ENCODE measurements around the gene INTS6.

Gene INTS6

GRCh38 chr13:51339952-51340732 lies 112.7 kb downstream of the INTS6 start:
- no peak for TF ChIP-seq Cebpa-rat (IDR thresholded peaks at IDR 0.05)
- Histone ChIP-seq H3K4me2 (no peak overlapping the region), H4K20me1 (no peaks in the 10 kb centered on the region), H3K4me3 (no peak overlapping the region), H3K27me3 (no peaks in the 10 kb centered on the region), H3K9me3 (no peaks in the 10 kb centered on the region), H3K27ac (no peak overlapping the region), H3K9ac (no peak overlapping the region), H3K36me3 (no peaks in the 10 kb centered on the region), H3K4me1 (no peaks in the 10 kb centered on the region)

- Histone ChIP-seq H3K36me3 (no peaks in the 10 kb centered on the region), H3K4me3 (no peak within 1 kb of the TSS), H3K9me3 (no peaks in the 10 kb centered on the region), H3K4me2 (no peak within 1 kb of the TSS), H3K9ac (no peak within 1 kb of the TSS), H4K20me1 (no peaks in the 10 kb centered on the region), H3K27ac (no peak within 1 kb of the TSS), H3K4me1 (no peaks in the 10 kb centered on the region), H3K27me3 (no peaks in the 10 kb centered on the region)
- no peak for TF ChIP-seq Cebpa-rat (IDR thresholded peaks at IDR 0.05)
Measured at GRCh38 chr13:51339354-51339753, 113.5 kb downstream of the INTS6 start, which contains the start of gene SERPINE3. Gene SERPINE3, plus strand, starts transcription at chr13:51339691. Its CDS starts 1,401 bp downstream, at chr13:51341092.

DNA sequence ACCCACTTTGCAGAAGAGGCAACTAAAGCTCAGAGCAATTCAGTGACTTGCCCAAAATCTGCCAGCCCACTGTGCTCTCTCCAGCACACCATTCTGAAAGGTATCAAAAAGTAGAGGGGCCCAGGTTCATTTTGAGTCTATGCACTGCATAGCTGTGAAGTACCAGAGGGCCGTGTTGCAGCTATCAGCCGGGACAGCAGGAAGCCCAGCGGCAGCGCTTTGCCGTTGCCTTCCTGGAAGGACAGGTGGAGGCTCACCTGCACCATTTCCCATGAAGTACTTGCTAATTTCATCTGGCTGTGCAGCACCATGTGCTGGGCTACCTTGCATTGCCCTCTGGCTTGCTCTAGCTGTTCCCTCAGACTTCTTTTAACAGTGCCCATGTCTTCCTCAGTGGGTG lies 116.1 kb downstream of the INTS6 start:
- no peak overlapping the region for H3K9ac ChIP-seq
- H3K4me2 ChIP-seq = no peak overlapping the region
- no peak overlapping the region for H3K4me3 ChIP-seq
- no peaks in the 10 kb centered on the region for H3K36me3 ChIP-seq
- H3K27ac ChIP-seq = no peak overlapping the region
- no peaks in the 10 kb centered on the region for H3K9me3 ChIP-seq
- no peaks in the 10 kb centered on the region for H4K20me1 ChIP-seq
- peaks cover 3% of the 10 kb centered on the region for H3K4me1 ChIP-seq
- no peak for TF ChIP-seq Cebpa-rat (IDR thresholded peaks at IDR 0.05)
- H3K27me3 ChIP-seq = no peaks in the 10 kb centered on the region

DNA sequence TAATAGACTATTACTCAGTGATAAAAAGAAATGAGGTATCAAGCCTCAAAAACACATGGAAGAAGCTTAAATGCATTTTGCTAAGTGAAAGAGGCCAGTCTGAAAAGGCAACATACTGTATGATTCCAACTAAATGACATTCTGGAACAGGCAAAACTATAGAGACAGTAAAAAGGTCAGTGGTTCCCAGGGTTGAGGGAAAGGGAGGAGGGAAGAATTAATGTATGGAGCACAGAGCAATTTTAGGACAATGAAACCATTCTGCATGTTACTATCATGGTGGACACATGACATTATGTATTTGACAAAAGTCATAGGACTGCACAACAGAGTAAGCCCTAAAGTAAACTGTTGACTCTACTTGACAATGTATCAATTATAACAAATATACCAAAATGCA lies 119.0 kb downstream of the INTS6 start:
- TF ChIP-seq Cebpa-rat (IDR thresholded peaks at IDR 0.05) = no peak
- no peaks in the 10 kb centered on the region for H3K27me3 ChIP-seq
- H3K27ac ChIP-seq = no peak overlapping the region
- no peaks in the 10 kb centered on the region for H3K9me3 ChIP-seq
- H3K4me3 ChIP-seq = no peak overlapping the region
- no peak overlapping the region for H3K9ac ChIP-seq
- H3K36me3 ChIP-seq = no peaks in the 10 kb centered on the region
- H4K20me1 ChIP-seq = no peaks in the 10 kb centered on the region
- H3K4me2 ChIP-seq = no peak overlapping the region
- peaks cover 25% of the 10 kb centered on the region for H3K4me1 ChIP-seq

- no peak overlapping the region for H3K9ac ChIP-seq
- H3K9me3 ChIP-seq = no peaks in the 10 kb centered on the region
- no peaks in the 10 kb centered on the region for H4K20me1 ChIP-seq
- no peak for TF ChIP-seq Cebpa-rat (IDR thresholded peaks at IDR 0.05)
- H3K4me3 ChIP-seq = no peak overlapping the region
- no peaks in the 10 kb centered on the region for H3K27me3 ChIP-seq
- H3K4me1 ChIP-seq = peaks cover 25% of the 10 kb centered on the region
- H3K27ac ChIP-seq = no peak overlapping the region
- H3K36me3 ChIP-seq = no peaks in the 10 kb centered on the region
- H3K4me2 ChIP-seq = no peak overlapping the region
Measured at GRCh38 chr13:51333421-51333820, 119.4 kb downstream of the INTS6 start.

DNA sequence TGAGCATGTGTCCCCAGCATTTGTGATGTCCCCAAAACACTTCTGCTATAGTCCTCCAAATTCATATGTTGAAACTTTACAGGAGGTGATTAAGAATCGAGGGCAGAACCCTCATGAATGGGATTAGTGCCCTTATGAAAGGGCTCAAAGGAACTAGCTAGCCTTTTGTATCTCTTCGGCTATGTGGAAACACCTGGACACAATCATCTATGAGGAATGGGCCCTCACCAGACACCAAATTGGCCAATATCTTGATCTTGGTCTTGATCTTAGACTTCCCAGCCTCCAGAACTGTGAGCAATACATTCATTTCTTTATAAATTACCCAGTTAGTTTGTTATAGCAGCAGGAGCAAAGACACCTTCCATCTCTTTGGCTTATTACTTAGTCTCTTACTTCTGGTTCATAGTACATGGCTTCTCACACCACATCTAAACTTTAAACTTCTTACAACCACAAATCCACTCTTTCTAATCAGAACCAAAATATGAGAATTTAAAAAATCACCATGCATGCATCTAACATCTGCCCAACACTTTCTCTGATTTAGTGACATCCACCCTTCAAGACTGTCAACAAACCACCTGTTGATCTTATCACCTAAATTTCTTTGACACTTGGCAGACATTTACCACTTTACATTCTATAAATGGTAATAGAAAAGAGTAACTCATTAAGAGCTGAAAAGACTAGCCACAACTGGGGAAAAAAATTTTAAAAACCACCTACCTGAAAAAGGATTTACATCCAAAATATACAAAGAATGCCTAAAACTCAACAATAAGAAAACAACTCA lies 120.1 kb downstream of the INTS6 start:
- Histone ChIP-seq H3K27ac (no peak overlapping the region), H4K20me1 (no peaks in the 10 kb centered on the region), H3K36me3 (no peaks in the 10 kb centered on the region), H3K9ac (no peak overlapping the region), H3K9me3 (no peaks in the 10 kb centered on the region), H3K27me3 (no peaks in the 10 kb centered on the region), H3K4me3 (no peak overlapping the region), H3K4me1 (peaks cover 25% of the 10 kb centered on the region), H3K4me2 (no peak overlapping the region)
- TF ChIP-seq Cebpa-rat (IDR thresholded peaks at IDR 0.05) = no peak

DNA sequence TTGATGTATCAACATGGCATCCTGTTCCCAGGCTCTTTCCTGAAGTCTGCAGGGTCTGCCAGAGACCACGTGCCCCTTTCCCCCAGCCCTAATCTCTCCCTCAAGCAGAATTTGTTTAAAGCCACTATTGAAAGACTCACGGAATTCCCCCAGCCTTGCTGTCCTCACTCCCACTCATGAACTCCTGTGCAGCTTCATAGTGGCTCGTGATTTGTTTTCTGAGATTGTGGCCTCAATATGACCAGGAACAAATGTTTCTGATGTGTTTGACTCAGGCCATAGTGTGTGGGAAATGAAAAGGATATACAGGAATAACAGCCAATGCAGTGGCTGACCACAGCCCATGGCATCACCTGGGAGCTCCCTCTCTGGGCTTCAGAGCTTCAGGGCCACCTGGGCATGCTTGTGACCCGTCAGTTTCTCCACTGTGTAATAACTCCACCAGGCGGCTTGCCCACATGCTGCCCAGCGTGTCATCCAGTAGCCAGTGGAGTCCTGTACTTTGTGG lies 121.4 kb downstream of the INTS6 start:
- Histone ChIP-seq H3K4me3 (no peak overlapping the region), H4K20me1 (no peaks in the 10 kb centered on the region), H3K9ac (peak overlapping the region; percentile 43; the same call in 1 of the 2 replicates), H3K9me3 (no peaks in the 10 kb centered on the region), H3K36me3 (no peaks in the 10 kb centered on the region), H3K4me1 (peaks cover 25% of the 10 kb centered on the region), H3K27me3 (no peaks in the 10 kb centered on the region), H3K27ac (peak overlapping the region; percentile 57), H3K4me2 (peak overlapping the region; percentile 81)
- no peak for TF ChIP-seq Cebpa-rat (IDR thresholded peaks at IDR 0.05)

DNA sequence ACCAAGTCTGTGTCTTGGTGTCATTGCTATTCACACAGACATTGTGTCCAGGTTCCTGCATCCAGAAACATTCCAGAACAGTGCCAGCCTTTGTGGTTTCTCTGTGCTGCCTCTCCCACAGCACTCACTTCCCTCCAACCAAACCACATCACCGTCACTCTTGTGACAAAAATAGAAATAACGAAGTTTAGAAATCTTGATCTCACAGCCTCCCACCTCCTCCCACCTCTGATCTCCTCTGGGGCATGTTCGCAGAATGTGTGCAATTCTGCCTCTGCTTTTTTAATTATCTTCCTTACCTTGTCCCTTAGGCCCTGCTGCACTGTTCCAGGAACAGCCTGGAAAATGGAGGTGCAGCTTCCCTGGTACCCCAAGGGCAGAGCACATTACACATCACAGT lies 122.0 kb downstream of the INTS6 start:
- no peaks in the 10 kb centered on the region for H3K27me3 ChIP-seq
- peaks cover 25% of the 10 kb centered on the region for H3K4me1 ChIP-seq
- no peaks in the 10 kb centered on the region for H4K20me1 ChIP-seq

GRCh38 chr13:51329606-51330005 lies 123.2 kb downstream of the INTS6 start:
- no peaks in the 10 kb centered on the region for H3K36me3 ChIP-seq
- H3K4me1 ChIP-seq = peaks cover 32% of the 10 kb centered on the region
- H3K27me3 ChIP-seq = no peaks in the 10 kb centered on the region
- H3K9ac ChIP-seq = no peak overlapping the region
- no peak for TF ChIP-seq Cebpa-rat (IDR thresholded peaks at IDR 0.05)
- no peak overlapping the region for H3K27ac ChIP-seq
- H3K4me3 ChIP-seq = no peak overlapping the region
- H3K4me2 ChIP-seq = no peak overlapping the region
- H3K9me3 ChIP-seq = no peaks in the 10 kb centered on the region
- H4K20me1 ChIP-seq = no peaks in the 10 kb centered on the region

More for the DNA sequence above, 122.0 kb downstream of the INTS6 start:
- Histone ChIP-seq H3K27ac (peak overlapping the region; percentile 57), H3K4me3 (no peak overlapping the region), H3K9ac (peak overlapping the region; percentile 43; the same call in 1 of the 2 replicates), H3K36me3 (no peaks in the 10 kb centered on the region), H3K4me2 (peak overlapping the region; percentile 81), H3K9me3 (no peaks in the 10 kb centered on the region)
- TF ChIP-seq Cebpa-rat (IDR thresholded peaks at IDR 0.05) = no peak

- no peaks in the 10 kb centered on the region for H3K36me3 ChIP-seq
- no peak overlapping the region for H3K27ac ChIP-seq
- H3K9ac ChIP-seq = no peak overlapping the region
- no peak for TF ChIP-seq Cebpa-rat (IDR thresholded peaks at IDR 0.05)
- no peaks in the 10 kb centered on the region for H4K20me1 ChIP-seq
- no peak overlapping the region for H3K4me3 ChIP-seq
- H3K4me2 ChIP-seq = no peak overlapping the region
- H3K4me1 ChIP-seq = peaks cover 38% of the 10 kb centered on the region
- H3K9me3 ChIP-seq = no peaks in the 10 kb centered on the region
- no peaks in the 10 kb centered on the region for H3K27me3 ChIP-seq
Measured at GRCh38 chr13:51328488-51328887, 124.3 kb downstream of the INTS6 start.

All from BLaER1 (cell line).